Endothelial cell (in vitro differentiated cells): ENCODE measurements around the gene S100A10. TPM values are rescaled to one million over a fixed set of nuclear protein-coding genes. Genes with fewer than 3 reads are reported as not detected.

Experiments
- DNase-seq: peaks from one replicate; pipeline ENCODE4 v3.0.0; 2021; ENCODE audit warnings: low spot score
- H3K27ac Mint-ChIP-seq: one replicate; pipeline ENCODE4 v1.8.0; 2021; ENCODE audit warnings: mixed read lengths, inconsistent platforms; ENCODE audit not compliant: unreplicated experiment
- H3K27me3 Mint-ChIP-seq: one replicate; pipeline ENCODE4 v1.8.0; 2021; ENCODE audit warnings: mild to moderate bottlenecking, moderate library complexity, mixed read lengths, inconsistent platforms; ENCODE audit not compliant: unreplicated experiment
- H3K36me3 Mint-ChIP-seq: one replicate; pipeline ENCODE4 v1.8.0; 2021; ENCODE audit warnings: mild to moderate bottlenecking, low read depth, mixed read lengths, inconsistent platforms; ENCODE audit not compliant: unreplicated experiment
- H3K4me1 Mint-ChIP-seq: one replicate; pipeline ENCODE4 v1.8.0; 2021; ENCODE audit warnings: mild to moderate bottlenecking, mixed read lengths, inconsistent platforms; ENCODE audit not compliant: unreplicated experiment
- H3K4me3 Mint-ChIP-seq: one replicate; pipeline ENCODE4 v1.8.0; 2021; ENCODE audit warnings: mild to moderate bottlenecking, mixed read lengths, inconsistent platforms; ENCODE audit not compliant: unreplicated experiment
- H3K9me3 Mint-ChIP-seq: one replicate; pipeline ENCODE4 v1.8.0; 2021; ENCODE audit warnings: mixed read lengths, inconsistent platforms; ENCODE audit not compliant: unreplicated experiment
- CTCF ChIP-seq: fragments of 200-600 bp; sonication (generic); IDR thresholded peaks from one replicate; pipeline ENCODE4 v1.5.0; 2021; ENCODE audit warnings: antibody characterized with exemption; ENCODE audit not compliant: unreplicated experiment
- total RNA-seq: library from RNA; stranded (reverse); fragmentation: NEBNext Ultra II Directional; extraction: Animal tissue kit (Norgen Biotek cat#: 25700); gene quantifications from one replicate; pipeline ENCODE4 v1.2.1, GENCODE V29; 2021; ENCODE audit not compliant: unreplicated experiment

Gene S100A10
- total RNA-seq, 1 donor from 2014 or later: 241 TPM

GRCh38 chr1:151985768-151986167, 7.9 kb downstream of the S100A10 start:
- no peak overlapping the region for H3K27ac Mint-ChIP-seq
- no peaks in the 10 kb centered on the region for H3K27me3 Mint-ChIP-seq
- peaks cover 18% of the 10 kb centered on the region for H3K4me1 Mint-ChIP-seq
- H3K4me3 Mint-ChIP-seq: no peak overlapping the region
- H3K9me3 Mint-ChIP-seq: no peaks in the 10 kb centered on the region
- DNase-seq: no peak
- peaks cover 12% of the 10 kb centered on the region for H3K36me3 Mint-ChIP-seq
- TF ChIP-seq CTCF: no peak

- Mint-ChIP-seq H3K4me3 (no peak overlapping the region), H3K27ac (no peak overlapping the region), H3K27me3 (no peaks in the 10 kb centered on the region), H3K4me1 (peaks cover 18% of the 10 kb centered on the region), H3K9me3 (no peaks in the 10 kb centered on the region), H3K36me3 (peaks cover 12% of the 10 kb centered on the region)
- no peak for TF ChIP-seq CTCF
- DNase-seq: no peak
Measured at GRCh38 chr1:151985270-151985669, 8.4 kb downstream of the S100A10 start.

GRCh38 chr1:151984313-151984956, 9.2 kb downstream of the S100A10 start:
- TF ChIP-seq CTCF: no peak
- Mint-ChIP-seq H3K4me3 (no peak overlapping the region), H3K27me3 (no peaks in the 10 kb centered on the region), H3K27ac (no peak overlapping the region), H3K4me1 (peaks cover 11% of the 10 kb centered on the region), H3K9me3 (no peaks in the 10 kb centered on the region), H3K36me3 (peaks cover 12% of the 10 kb centered on the region)
- DNase-seq: no peak

GRCh38 chr1:151982300-151983005, 11.2 kb downstream of the S100A10 start:
- Mint-ChIP-seq H3K27ac (no peak overlapping the region), H3K27me3 (no peaks in the 10 kb centered on the region), H3K4me1 (peaks cover 3% of the 10 kb centered on the region), H3K9me3 (no peaks in the 10 kb centered on the region), H3K36me3 (peaks cover 12% of the 10 kb centered on the region), H3K4me3 (no peak overlapping the region)
- TF ChIP-seq CTCF: no peak
- DNase-seq: no peak

GRCh38 chr1:151981178-151981525, 12.5 kb downstream of the S100A10 start:
- Mint-ChIP-seq H3K27ac (no peak overlapping the region), H3K9me3 (no peaks in the 10 kb centered on the region), H3K4me3 (no peak overlapping the region), H3K36me3 (peaks cover 12% of the 10 kb centered on the region), H3K27me3 (no peaks in the 10 kb centered on the region), H3K4me1 (peaks cover 3% of the 10 kb centered on the region)
- DNase-seq: no peak
- TF ChIP-seq CTCF: no peak
